ENCODE measurements around the gene EPAS1. TPM values are rescaled to one million over a fixed set of nuclear protein-coding genes. Genes with fewer than 3 reads are reported as not detected.

EPAS1 gene
- total RNA-seq, 1 experiment from 2014 or later = 146 TPM

DNA sequence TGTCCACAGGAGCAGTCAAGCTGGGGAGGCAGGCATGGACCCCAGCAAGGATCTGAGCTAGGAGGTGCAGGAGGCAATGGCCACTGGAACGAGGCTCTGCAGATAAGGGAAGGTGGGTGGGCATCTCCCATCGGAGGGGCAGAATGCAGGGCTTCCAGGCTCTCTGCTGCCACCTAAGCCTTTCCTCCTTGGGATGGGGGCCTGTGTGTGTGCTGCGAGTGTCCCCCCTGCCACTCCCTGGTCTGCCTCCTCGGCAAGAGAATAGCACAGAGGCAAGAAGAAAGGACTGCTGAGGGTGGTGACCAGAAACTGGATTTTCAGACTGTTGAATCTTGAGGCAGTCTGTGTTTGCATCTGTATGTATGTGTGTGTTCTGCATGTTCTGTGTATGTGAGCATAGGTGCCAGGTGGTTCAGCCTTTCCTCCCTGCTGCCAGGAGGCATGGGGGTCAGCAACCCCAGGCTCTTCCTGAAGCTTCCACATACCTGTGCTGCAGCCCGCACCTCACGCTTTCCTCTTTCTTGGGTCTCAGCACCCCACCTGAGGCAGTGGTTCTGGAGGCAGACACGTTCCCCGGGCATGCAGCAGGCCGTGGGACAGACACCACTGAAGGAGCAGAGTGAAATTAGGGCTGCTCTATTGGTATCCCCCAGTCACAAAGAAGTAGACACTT, 86.7 kb downstream of the EPAS1 start:
- peaks cover 15% of the 10 kb centered on the region for H3K4me1 Mint-ChIP-seq (ENCODE audit: insufficient read depth, unreplicated experiment)
- no peak overlapping the region for H3K4me3 Mint-ChIP-seq (ENCODE audit: unreplicated experiment)
- no peaks in the 10 kb centered on the region for H3K9me3 Mint-ChIP-seq (ENCODE audit: unreplicated experiment)
- H3K27me3 Mint-ChIP-seq (ENCODE audit: insufficient read depth, unreplicated experiment) = no peaks in the 10 kb centered on the region
- DNase-seq (ENCODE audit: unreplicated experiment) = no peak
- no TSS peak for BruUV-seq (replicated peaks)
- TF ChIP-seq, protein P1, sequence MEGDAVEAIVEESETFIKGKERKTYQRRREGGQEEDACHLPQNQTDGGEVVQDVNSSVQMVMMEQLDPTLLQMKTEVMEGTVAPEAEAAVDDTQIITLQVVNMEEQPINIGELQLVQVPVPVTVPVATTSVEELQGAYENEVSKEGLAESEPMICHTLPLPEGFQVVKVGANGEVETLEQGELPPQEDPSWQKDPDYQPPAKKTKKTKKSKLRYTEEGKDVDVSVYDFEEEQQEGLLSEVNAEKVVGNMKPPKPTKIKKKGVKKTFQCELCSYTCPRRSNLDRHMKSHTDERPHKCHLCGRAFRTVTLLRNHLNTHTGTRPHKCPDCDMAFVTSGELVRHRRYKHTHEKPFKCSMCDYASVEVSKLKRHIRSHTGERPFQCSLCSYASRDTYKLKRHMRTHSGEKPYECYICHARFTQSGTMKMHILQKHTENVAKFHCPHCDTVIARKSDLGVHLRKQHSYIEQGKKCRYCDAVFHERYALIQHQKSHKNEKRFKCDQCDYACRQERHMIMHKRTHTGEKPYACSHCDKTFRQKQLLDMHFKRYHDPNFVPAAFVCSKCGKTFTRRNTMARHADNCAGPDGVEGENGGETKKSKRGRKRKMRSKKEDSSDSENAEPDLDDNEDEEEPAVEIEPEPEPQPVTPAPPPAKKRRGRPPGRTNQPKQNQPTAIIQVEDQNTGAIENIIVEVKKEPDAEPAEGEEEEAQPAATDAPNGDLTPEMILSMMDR (IDR thresholded peaks at IDR 0.05; ENCODE audit: unreplicated experiment) = no peak
- peaks cover 79% of the 10 kb centered on the region for H3K36me3 Mint-ChIP-seq (ENCODE audit: insufficient read depth, unreplicated experiment)
- no peak overlapping the region for H3K27ac Mint-ChIP-seq (ENCODE audit: low read depth, unreplicated experiment)
- CTCF ChIA-PET = interaction anchor here (0.6 kb wide), 1 partner anchor 76 kb away, joined by 4 read pairs; no protein-coding TSS in a partner anchor
- POLR2A ChIA-PET = interaction anchor here (1.3 kb wide), 1 partner anchor 69 kb away, joined by 4 read pairs; no protein-coding TSS in a partner anchor
- intact Hi-C loops (cut with micrococcal nuclease) = no loop called here

DNA sequence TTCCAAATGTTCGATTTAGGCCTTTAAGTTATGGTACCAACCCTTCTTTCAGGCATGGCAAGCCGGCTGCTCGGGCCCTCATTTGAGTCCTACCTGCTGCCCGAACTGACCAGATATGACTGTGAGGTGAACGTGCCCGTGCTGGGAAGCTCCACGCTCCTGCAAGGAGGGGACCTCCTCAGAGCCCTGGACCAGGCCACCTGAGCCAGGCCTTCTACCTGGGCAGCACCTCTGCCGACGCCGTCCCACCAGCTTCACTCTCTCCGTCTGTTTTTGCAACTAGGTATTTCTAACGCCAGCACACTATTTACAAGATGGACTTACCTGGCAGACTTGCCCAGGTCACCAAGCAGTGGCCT, 87.2 kb downstream of the EPAS1 start:
- CTCF ChIA-PET = interaction anchor here (0.6 to 2.5 kb wide), 4 partner anchors 75 to 380 kb away, joined by 3 to 12 read pairs (median 4); no protein-coding TSS in a partner anchor
- H3K27me3 Mint-ChIP-seq (ENCODE audit: insufficient read depth, unreplicated experiment) = no peaks in the 10 kb centered on the region

GRCh38 chr2:46385786-46386577, 88.8 kb downstream of the EPAS1 start:
- ChIA-PET CTCF (interaction anchor here (0.6 to 3.2 kb wide), 15 partner anchors 9 to 502 kb away, joined by 3 to 15 read pairs (median 3); no protein-coding TSS in a partner anchor), POLR2A (interaction anchor here (0.6 to 2.0 kb wide), 15 partner anchors 10 to 394 kb away, joined by 3 to 38 read pairs (median 3); partner anchors contain the start of gene EPAS1)
- Mint-ChIP-seq H3K27ac (ENCODE audit: low read depth, unreplicated experiment) (peak overlapping the region; percentile 46), H3K27me3 (ENCODE audit: insufficient read depth, unreplicated experiment) (no peaks in the 10 kb centered on the region), H3K4me1 (ENCODE audit: insufficient read depth, unreplicated experiment) (peaks cover 15% of the 10 kb centered on the region), H3K36me3 (ENCODE audit: insufficient read depth, unreplicated experiment) (peaks cover 65% of the 10 kb centered on the region), H3K4me3 (ENCODE audit: unreplicated experiment) (no peak overlapping the region), H3K9me3 (ENCODE audit: unreplicated experiment) (no peaks in the 10 kb centered on the region)
- TF ChIP-seq, protein P1 (IDR thresholded peaks at IDR 0.05; ENCODE audit: unreplicated experiment) = no peak
- intact Hi-C loops (cut with micrococcal nuclease) = loop anchor here (1.0 kb wide), 2 partner anchors 23 to 75 kb away; no protein-coding TSS in a partner anchor
- DNase-seq (ENCODE audit: unreplicated experiment) = peak; percentile 91
- no TSS peak for BruUV-seq (replicated peaks)

More for the DNA sequence above, 87.2 kb downstream of the EPAS1 start:
- TF ChIP-seq, protein P1 (IDR thresholded peaks at IDR 0.05; ENCODE audit: unreplicated experiment) = no peak
- no peak for DNase-seq (ENCODE audit: unreplicated experiment)
- Mint-ChIP-seq H3K36me3 (ENCODE audit: insufficient read depth, unreplicated experiment) (peaks cover 81% of the 10 kb centered on the region), H3K4me3 (ENCODE audit: unreplicated experiment) (no peak overlapping the region), H3K9me3 (ENCODE audit: unreplicated experiment) (no peaks in the 10 kb centered on the region), H3K4me1 (ENCODE audit: insufficient read depth, unreplicated experiment) (peaks cover 15% of the 10 kb centered on the region), H3K27ac (ENCODE audit: low read depth, unreplicated experiment) (no peak overlapping the region)
- intact Hi-C loops (cut with micrococcal nuclease) = no loop called here
- POLR2A ChIA-PET = interaction anchor here (0.7 to 1.8 kb wide), 4 partner anchors 68 to 810 kb away, joined by 3 to 5 read pairs (median 4); no protein-coding TSS in a partner anchor
- no TSS peak for BruUV-seq (replicated peaks)

- CTCF ChIA-PET = interaction anchor here (0.6 to 3.2 kb wide), 11 partner anchors 9 to 501 kb away, joined by 3 to 15 read pairs (median 3); no protein-coding TSS in a partner anchor
- H3K27me3 Mint-ChIP-seq (ENCODE audit: insufficient read depth, unreplicated experiment) = no peaks in the 10 kb centered on the region
Measured at GRCh38 chr2:46386763-46387162, 89.6 kb downstream of the EPAS1 start.

More at GRCh38 chr2:46386763-46387162, 89.6 kb downstream of the EPAS1 start:
- no peak for DNase-seq (ENCODE audit: unreplicated experiment)
- POLR2A ChIA-PET = interaction anchor here (0.6 to 2.0 kb wide), 13 partner anchors 9 to 332 kb away, joined by 3 to 38 read pairs (median 3); partner anchors contain the start of gene EPAS1
- intact Hi-C loops (cut with micrococcal nuclease) = loop anchor here (1.0 kb wide), 2 partner anchors 23 to 75 kb away; no protein-coding TSS in a partner anchor
- Mint-ChIP-seq H3K4me1 (ENCODE audit: insufficient read depth, unreplicated experiment) (peaks cover 15% of the 10 kb centered on the region), H3K36me3 (ENCODE audit: insufficient read depth, unreplicated experiment) (peaks cover 62% of the 10 kb centered on the region), H3K4me3 (ENCODE audit: unreplicated experiment) (no peak overlapping the region), H3K9me3 (ENCODE audit: unreplicated experiment) (no peaks in the 10 kb centered on the region), H3K27ac (ENCODE audit: low read depth, unreplicated experiment) (peak overlapping the region; percentile 46)
- TF ChIP-seq, protein P1 (IDR thresholded peaks at IDR 0.05; ENCODE audit: unreplicated experiment) = no peak
- no TSS peak for BruUV-seq (replicated peaks)
